WTC11 (cell line): ENCODE data around the gene CYP4F11. TPM values are rescaled to one million over a fixed set of nuclear protein-coding genes. Genes with fewer than 3 reads are reported as not detected.

Experiments
- ATAC-seq: fragments of 200-7000 bp; cut with Tn5 transposase; 2 replicates; pipeline ENCODE4 v1.10.0; 2021; ENCODE audit warnings: mild to moderate bottlenecking, moderate library complexity
- CTCF ChIA-PET: fragments of 300-600 bp; sonication (Branson Sonifier 250); formaldehyde crosslinking; loops from one replicate; lab custom pipeline; 2021; ENCODE audit warnings: antibody characterized with exemption; lab: Charles Lee
- POLR2A ChIA-PET: fragments of 350-600 bp; sonication (Branson Sonifier 250); formaldehyde crosslinking; loops from one replicate; lab custom pipeline; 2021; ENCODE audit warnings: antibody characterized with exemption; lab: Charles Lee
- DNase-seq: peaks from one replicate; pipeline ENCODE4 v3.0.0; 2021; ENCODE audit warnings: low spot score
- H3K27ac Mint-ChIP-seq: 2 replicates; pipeline ENCODE4 v1.8.0; 2021; ENCODE audit warnings: mixed read lengths
- H3K27me3 Mint-ChIP-seq: 2 replicates; pipeline ENCODE4 v1.8.0; 2021; ENCODE audit warnings: low read depth, mild to moderate bottlenecking, moderate library complexity, mixed read lengths
- H3K36me3 Mint-ChIP-seq: 2 replicates; pipeline ENCODE4 v1.8.0; 2021; ENCODE audit warnings: mixed read lengths
- H3K4me1 Mint-ChIP-seq: 2 replicates; pipeline ENCODE4 v1.8.0; 2022; ENCODE audit warnings: mixed read lengths
- H3K4me3 Mint-ChIP-seq: 2 replicates; pipeline ENCODE4 v1.8.0; 2021; ENCODE audit warnings: mild to moderate bottlenecking, moderate library complexity, mixed read lengths
- H3K9me3 Mint-ChIP-seq: 2 replicates; pipeline ENCODE4 v1.8.0; 2021; ENCODE audit warnings: mixed read lengths
- ATF1 ChIP-seq: sonication (generic); formaldehyde crosslinking; IDR thresholded peaks from 2 replicates; pipeline ENCODE4 v1.8.1; 2023; ENCODE audit warnings: mild to moderate bottlenecking, moderate library complexity, missing genetic modification reagents
- ATF2 ChIP-seq: sonication (generic); formaldehyde crosslinking; IDR thresholded peaks from 2 replicates; pipeline ENCODE4 v1.8.1; 2022; ENCODE audit warnings: low read depth, missing genetic modification reagents, borderline replicate concordance
- ATF6 ChIP-seq: sonication (generic); formaldehyde crosslinking; IDR thresholded peaks from 2 replicates; pipeline ENCODE4 v1.8.1; 2023; ENCODE audit warnings: mild to moderate bottlenecking, missing genetic modification reagents
- CREB1 ChIP-seq: sonication (generic); formaldehyde crosslinking; IDR thresholded peaks from 2 replicates; pipeline ENCODE4 v1.8.0; 2023; ENCODE audit warnings: mild to moderate bottlenecking, missing genetic modification reagents
- CREM ChIP-seq: sonication (generic); formaldehyde crosslinking; IDR thresholded peaks from 2 replicates; pipeline ENCODE4 v1.8.1; 2022; ENCODE audit warnings: mild to moderate bottlenecking, missing genetic modification reagents, moderate library complexity
- ERG ChIP-seq: fragments of 250-450 bp; sonication (Bioruptor Pico); IDR thresholded peaks from 2 replicates; pipeline ENCODE4 v1.8.0; 2021; ENCODE audit warnings: mild to moderate bottlenecking
- GABPB1 ChIP-seq: sonication (generic); formaldehyde crosslinking; IDR thresholded peaks from 2 replicates; pipeline ENCODE4 v1.8.1; 2023; ENCODE audit warnings: mild to moderate bottlenecking, missing genetic modification reagents
- GRHL2 ChIP-seq: fragments of 250-450 bp; sonication (Bioruptor Pico); IDR thresholded peaks from 2 replicates; pipeline ENCODE4 v1.8.0; 2022; ENCODE audit warnings: mild to moderate bottlenecking, moderate library complexity; ENCODE audit not compliant: insufficient replicate concordance, severe bottlenecking
- HMGXB4 ChIP-seq: sonication (generic); formaldehyde crosslinking; IDR thresholded peaks from 2 replicates; pipeline ENCODE4 v1.8.1; 2023; ENCODE audit warnings: mild to moderate bottlenecking, moderate library complexity, missing genetic modification reagents
- JAZF1 ChIP-seq: fragments of 250-450 bp; sonication (Bioruptor Pico); IDR thresholded peaks from 2 replicates; pipeline ENCODE4 v1.9.0; 2021; ENCODE audit warnings: moderate library complexity, mild to moderate bottlenecking, inconsistent platforms
- NR1H2 ChIP-seq: sonication (generic); formaldehyde crosslinking; IDR thresholded peaks from 2 replicates; pipeline ENCODE4 v1.9.0; 2021; ENCODE audit warnings: mild to moderate bottlenecking, moderate library complexity, missing genetic modification reagents
- NR3C1 ChIP-seq: sonication (generic); formaldehyde crosslinking; conservative IDR thresholded peaks from 2 replicates; pipeline ENCODE4 v1.8.1; 2023; ENCODE audit warnings: low read depth, mild to moderate bottlenecking, missing genetic modification reagents
- OVOL2 ChIP-seq: fragments of 250-450 bp; sonication (Bioruptor Pico); IDR thresholded peaks from 2 replicates; pipeline ENCODE4 v1.9.0; 2021; ENCODE audit warnings: mild to moderate bottlenecking, borderline replicate concordance
- PREB ChIP-seq: sonication (generic); formaldehyde crosslinking; IDR thresholded peaks from 2 replicates; pipeline ENCODE4 v1.8.1; 2022; ENCODE audit warnings: mild to moderate bottlenecking, missing genetic modification reagents, moderate library complexity, borderline replicate concordance
- RORB ChIP-seq: fragments of 250-450 bp; sonication (Bioruptor Pico); IDR thresholded peaks from 2 replicates; pipeline ENCODE4 v1.9.0; 2021; ENCODE audit warnings: mild to moderate bottlenecking
- SMAD3 ChIP-seq: sonication (generic); formaldehyde crosslinking; IDR thresholded peaks from 2 replicates; pipeline ENCODE4 v1.8.0; 2022; ENCODE audit warnings: missing genetic modification reagents, mild to moderate bottlenecking, borderline replicate concordance
- TEAD1 ChIP-seq: sonication (generic); formaldehyde crosslinking; IDR thresholded peaks from 2 replicates; pipeline ENCODE4 v1.8.0; 2022; ENCODE audit warnings: mild to moderate bottlenecking, missing genetic modification reagents
- ZBTB21 ChIP-seq: sonication (generic); formaldehyde crosslinking; IDR thresholded peaks from 2 replicates; pipeline ENCODE4 v1.8.1; 2023; ENCODE audit warnings: mild to moderate bottlenecking, missing genetic modification reagents, borderline replicate concordance
- ZBTB43 ChIP-seq: sonication (generic); formaldehyde crosslinking; IDR thresholded peaks from 2 replicates; pipeline ENCODE4 v1.8.1; 2023; ENCODE audit warnings: mild to moderate bottlenecking, missing genetic modification reagents
- ZNF232 ChIP-seq: sonication (generic); formaldehyde crosslinking; IDR thresholded peaks from 2 replicates; pipeline ENCODE4 v1.8.0; 2022; ENCODE audit warnings: mild to moderate bottlenecking, missing genetic modification reagents
- ZNF263 ChIP-seq: sonication (generic); formaldehyde crosslinking; IDR thresholded peaks from 2 replicates; pipeline ENCODE4 v1.8.1; 2022; ENCODE audit warnings: low read depth, mild to moderate bottlenecking, moderate library complexity, missing genetic modification reagents
- total RNA-seq: library from RNA; stranded (reverse); gene quantifications from 3 replicates; pipeline ENCODE4 v1.2.3, GENCODE V29; 2021
- TF ChIP-seq, protein P1 (sequence below): fragments of 200-600 bp; IDR thresholded peaks from 2 replicates; pipeline ENCODE4 v1.8.0; 2022; ENCODE audit warnings: antibody characterized with exemption
- TF ChIP-seq, protein P2 (sequence below): fragments of 250-450 bp; sonication (Bioruptor Pico); IDR thresholded peaks from 2 replicates; pipeline ENCODE4 v1.9.0; 2021; ENCODE audit warnings: moderate library complexity, mild to moderate bottlenecking, inconsistent platforms, borderline replicate concordance
- TF ChIP-seq, protein P3 (sequence below): sonication (generic); formaldehyde crosslinking; IDR thresholded peaks from 2 replicates; pipeline ENCODE4 v1.8.1; 2022; ENCODE audit warnings: missing genetic modification reagents, borderline replicate concordance

Gene CYP4F11
- total RNA-seq, 1 experiment from 2014 or later: not detected

- TF ChIP-seq ATF2 (CRISPR knock-in tag): no peak
- no peak for TF ChIP-seq ZBTB21 (CRISPR knock-in tag)
- TF ChIP-seq, protein P1, sequence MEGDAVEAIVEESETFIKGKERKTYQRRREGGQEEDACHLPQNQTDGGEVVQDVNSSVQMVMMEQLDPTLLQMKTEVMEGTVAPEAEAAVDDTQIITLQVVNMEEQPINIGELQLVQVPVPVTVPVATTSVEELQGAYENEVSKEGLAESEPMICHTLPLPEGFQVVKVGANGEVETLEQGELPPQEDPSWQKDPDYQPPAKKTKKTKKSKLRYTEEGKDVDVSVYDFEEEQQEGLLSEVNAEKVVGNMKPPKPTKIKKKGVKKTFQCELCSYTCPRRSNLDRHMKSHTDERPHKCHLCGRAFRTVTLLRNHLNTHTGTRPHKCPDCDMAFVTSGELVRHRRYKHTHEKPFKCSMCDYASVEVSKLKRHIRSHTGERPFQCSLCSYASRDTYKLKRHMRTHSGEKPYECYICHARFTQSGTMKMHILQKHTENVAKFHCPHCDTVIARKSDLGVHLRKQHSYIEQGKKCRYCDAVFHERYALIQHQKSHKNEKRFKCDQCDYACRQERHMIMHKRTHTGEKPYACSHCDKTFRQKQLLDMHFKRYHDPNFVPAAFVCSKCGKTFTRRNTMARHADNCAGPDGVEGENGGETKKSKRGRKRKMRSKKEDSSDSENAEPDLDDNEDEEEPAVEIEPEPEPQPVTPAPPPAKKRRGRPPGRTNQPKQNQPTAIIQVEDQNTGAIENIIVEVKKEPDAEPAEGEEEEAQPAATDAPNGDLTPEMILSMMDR: no peak
- TF ChIP-seq HMGXB4 (CRISPR knock-in tag): no peak
- TF ChIP-seq NR3C1 (CRISPR knock-in tag): no peak
- TF ChIP-seq, all 79 proteins: peak for 0
These were observed 42.3 kb downstream of the CYP4F11 start (continued) for GRCh38 chr19:15892012-15892411.

DNA sequence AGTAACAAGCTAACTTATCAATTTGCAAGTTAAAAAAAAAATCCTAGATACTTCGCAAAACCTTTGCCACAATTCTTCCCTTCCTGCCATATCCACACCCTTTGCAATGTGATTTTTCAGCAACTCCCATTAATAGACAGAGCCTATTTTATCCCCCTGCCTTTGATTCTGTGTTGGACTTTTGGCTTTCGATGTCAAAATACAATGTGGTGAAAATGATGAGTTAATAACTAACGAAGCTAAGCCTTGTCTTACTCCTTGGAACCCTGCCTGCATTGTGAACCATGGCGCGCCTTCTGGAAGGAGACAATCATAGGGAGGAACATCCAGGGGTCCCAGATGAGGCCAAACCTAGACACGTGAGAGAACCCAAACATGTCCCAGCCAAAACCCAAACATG, 42.9 kb downstream of the CYP4F11 start:
- no peak for DNase-seq
- Mint-ChIP-seq H3K9me3 (peaks cover 35% of the 10 kb centered on the region), H3K36me3 (peaks cover 5% of the 10 kb centered on the region), H3K4me3 (no peak overlapping the region), H3K4me1 (no peaks in the 10 kb centered on the region), H3K27me3 (no peaks in the 10 kb centered on the region; the same call in 1 of the 2 replicates), H3K27ac (no peak overlapping the region)
- no peak for ATAC-seq
- ChIA-PET CTCF (no interaction called here), POLR2A (no interaction called here)
- TF ChIP-seq, protein P2, sequence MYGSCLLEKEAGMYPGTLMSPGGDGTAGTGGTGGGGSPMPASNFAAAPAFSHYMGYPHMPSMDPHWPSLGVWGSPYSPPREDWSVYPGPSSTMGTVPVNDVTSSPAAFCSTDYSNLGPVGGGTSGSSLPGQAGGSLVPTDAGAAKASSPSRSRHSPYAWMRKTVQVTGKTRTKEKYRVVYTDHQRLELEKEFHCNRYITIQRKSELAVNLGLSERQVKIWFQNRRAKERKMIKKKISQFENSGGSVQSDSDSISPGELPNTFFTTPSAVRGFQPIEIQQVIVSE (CRISPR knock-in tag): no peak
- TF ChIP-seq TEAD1 (CRISPR knock-in tag) (no peak), RORB (CRISPR knock-in tag) (no peak), JAZF1 (CRISPR knock-in tag) (no peak), ZNF232 (CRISPR knock-in tag) (no peak), ZNF263 (no peak), GABPB1 (no peak), SMAD3 (no peak), ZBTB43 (CRISPR knock-in tag) (no peak), OVOL2 (CRISPR knock-in tag) (no peak), ERG (no peak), NR1H2 (no peak), CREB1 (CRISPR knock-in tag) (no peak), GRHL2 (CRISPR knock-in tag) (no peak), ATF6 (CRISPR knock-in tag) (no peak), ATF1 (no peak), CREM (CRISPR knock-in tag) (no peak), PREB (CRISPR knock-in tag) (no peak)
- TF ChIP-seq, protein P3, sequence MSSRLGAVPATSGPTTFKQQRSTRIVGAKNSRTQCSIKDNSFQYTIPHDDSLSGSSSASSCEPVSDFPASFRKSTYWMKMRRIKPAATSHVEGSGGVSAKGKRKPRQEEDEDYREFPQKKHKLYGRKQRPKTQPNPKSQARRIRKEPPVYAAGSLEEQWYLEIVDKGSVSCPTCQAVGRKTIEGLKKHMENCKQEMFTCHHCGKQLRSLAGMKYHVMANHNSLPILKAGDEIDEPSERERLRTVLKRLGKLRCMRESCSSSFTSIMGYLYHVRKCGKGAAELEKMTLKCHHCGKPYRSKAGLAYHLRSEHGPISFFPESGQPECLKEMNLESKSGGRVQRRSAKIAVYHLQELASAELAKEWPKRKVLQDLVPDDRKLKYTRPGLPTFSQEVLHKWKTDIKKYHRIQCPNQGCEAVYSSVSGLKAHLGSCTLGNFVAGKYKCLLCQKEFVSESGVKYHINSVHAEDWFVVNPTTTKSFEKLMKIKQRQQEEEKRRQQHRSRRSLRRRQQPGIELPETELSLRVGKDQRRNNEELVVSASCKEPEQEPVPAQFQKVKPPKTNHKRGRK: no peak
